K562 (cell line): Measurements from ENCODE around the gene AQP1. TPM values are rescaled to one million over a fixed set of nuclear protein-coding genes. Genes with fewer than 3 reads are reported as not detected.

Experiments
- DPF2 ChIP-seq: fragments of 450-650 bp; IDR thresholded peaks from 2 replicates; pipeline ENCODE4 v1.6.1; 2016
- ESRRA ChIP-seq: fragments of 450-650 bp; IDR thresholded peaks from 2 replicates; pipeline ENCODE4 v1.6.1; 2014; ENCODE audit warnings: low read depth, mild to moderate bottlenecking, moderate library complexity, borderline replicate concordance
- ILF3 ChIP-seq: fragments of 450-650 bp; IDR thresholded peaks from 2 replicates; pipeline ENCODE4 v1.6.1; 2018; ENCODE audit warnings: antibody characterized with exemption, mild to moderate bottlenecking, moderate library complexity, borderline replicate concordance
- KLF13 ChIP-seq: fragments of 450-650 bp; IDR thresholded peaks from 2 replicates; pipeline ENCODE4 v1.6.1; 2016; ENCODE audit warnings: missing genetic modification characterization, low read depth, mild to moderate bottlenecking, missing compliant biosample characterization, moderate library complexity, borderline replicate concordance
- MCM3 ChIP-seq: fragments of 450-650 bp; IDR thresholded peaks from 2 replicates; pipeline ENCODE4 v1.6.1; 2016
- MEIS2 ChIP-seq: fragments of 450-650 bp; IDR thresholded peaks from 2 replicates; pipeline ENCODE4 v1.6.1; 2014; ENCODE audit warnings: mild to moderate bottlenecking; ENCODE audit not compliant: partially characterized antibody
- NFYB ChIP-seq: IDR thresholded peaks from 2 replicates; pipeline ENCODE4 v1.6.1; 2011; ENCODE audit warnings: mild to moderate bottlenecking, moderate library complexity; ENCODE audit not compliant: insufficient read length; ENCODE audit errors: extremely low read depth
- PRMT5 ChIP-seq: sonication (generic); formaldehyde crosslinking; IDR thresholded peaks from 2 replicates; pipeline ENCODE4 v1.5.0; 2020; ENCODE audit warnings: missing genetic modification reagents
- RFX5 ChIP-seq: IDR thresholded peaks from 2 replicates; pipeline ENCODE4 v1.6.1; 2011; ENCODE audit warnings: low read depth, mild to moderate bottlenecking, improper control_type of control experiment, low read length
- SNIP1 ChIP-seq: fragments of 450-650 bp; IDR thresholded peaks from 2 replicates; pipeline ENCODE4 v1.7.1; 2017; ENCODE audit warnings: low read depth, mild to moderate bottlenecking
- SNRNP70 ChIP-seq: fragments of 200-400 bp; formaldehyde crosslinking; optimal IDR thresholded peaks from 2 replicates; pipeline ENCODE3; 2017; ENCODE audit warnings: low read depth, low read length
- SREBF2 ChIP-seq: sonication (generic); formaldehyde crosslinking; IDR thresholded peaks from 2 replicates; pipeline ENCODE4 v1.4.0; 2020; ENCODE audit warnings: mild to moderate bottlenecking, missing genetic modification reagents
- ZFP36 ChIP-seq: fragments of 150-350 bp; IDR thresholded peaks from 2 replicates; pipeline ENCODE4 v1.6.1; 2018; ENCODE audit warnings: low read length, low read depth; ENCODE audit not compliant: partially characterized antibody
- polyA plus RNA-seq, 8 experiments: library from polyadenylated mRNA; depleted of rRNA in 4 of 8; stranded (reverse) in 5 of 8; unstranded in 3 of 8; fragments of >200 nt; fragmentation: Nextera tagmentation in 2 of 8; fragmentation: Illumina TruSeq in 1 of 8; extraction: Ambion mirVana in 2 of 8; extraction: Trizol in 1 of 8; gene quantifications; 2 replicates each; pipeline versions ENCODE4 v1.2.1 to v1.2.3, GENCODE V29; 2011 to 2014; ENCODE audit warnings: inconsistent platforms in 1 of 8, missing spikeins in 1 of 8
- total RNA-seq, 7 experiments: library from RNA; depleted of rRNA in 6 of 7; stranded (reverse); fragments of >200 nt in 6 of 7; fragmentation: Illumina TruSeq in 2 of 7; extraction: Trizol in 2 of 7; gene quantifications; 2 replicates each; pipeline versions ENCODE4 v1.2.1 to v1.2.3, GENCODE V29; 2011 to 2021; ENCODE audit warnings: low replicate concordance in 1 of 7
- TF ChIP-seq, protein P1 (sequence below): fragments of 150-350 bp; IDR thresholded peaks from 2 replicates; pipeline ENCODE4 v1.6.1; 2014; ENCODE audit warnings: low read depth, mild to moderate bottlenecking, low read length, borderline replicate concordance
- TF ChIP-seq, protein P2 (sequence below): IDR thresholded peaks from 2 replicates; pipeline ENCODE4 v1.6.1; 2011; ENCODE audit warnings: borderline replicate concordance, low read depth, mild to moderate bottlenecking, moderate library complexity, low read length; ENCODE audit not compliant: insufficient read depth, poor library complexity, severe bottlenecking
- TF ChIP-seq, protein P3 (sequence below): fragments of 450-650 bp; IDR thresholded peaks from 2 replicates; pipeline ENCODE4 v1.6.1; 2018; ENCODE audit warnings: mild to moderate bottlenecking, low read depth; ENCODE audit not compliant: partially characterized antibody
- TF ChIP-seq, protein P4 (sequence below): fragments of 250-450 bp; sonication (Bioruptor Pico); IDR thresholded peaks from 2 replicates; pipeline ENCODE4 v1.5.0; 2020; ENCODE audit warnings: mild to moderate bottlenecking, borderline replicate concordance

Gene AQP1
- total and polyA plus RNA-seq, 9 of the 15 experiments (the other 6 are each of a cell fraction or from before 2014, with no cell fraction given), result 0.18 to 12.6 (median 4.1) TPM

DNA sequence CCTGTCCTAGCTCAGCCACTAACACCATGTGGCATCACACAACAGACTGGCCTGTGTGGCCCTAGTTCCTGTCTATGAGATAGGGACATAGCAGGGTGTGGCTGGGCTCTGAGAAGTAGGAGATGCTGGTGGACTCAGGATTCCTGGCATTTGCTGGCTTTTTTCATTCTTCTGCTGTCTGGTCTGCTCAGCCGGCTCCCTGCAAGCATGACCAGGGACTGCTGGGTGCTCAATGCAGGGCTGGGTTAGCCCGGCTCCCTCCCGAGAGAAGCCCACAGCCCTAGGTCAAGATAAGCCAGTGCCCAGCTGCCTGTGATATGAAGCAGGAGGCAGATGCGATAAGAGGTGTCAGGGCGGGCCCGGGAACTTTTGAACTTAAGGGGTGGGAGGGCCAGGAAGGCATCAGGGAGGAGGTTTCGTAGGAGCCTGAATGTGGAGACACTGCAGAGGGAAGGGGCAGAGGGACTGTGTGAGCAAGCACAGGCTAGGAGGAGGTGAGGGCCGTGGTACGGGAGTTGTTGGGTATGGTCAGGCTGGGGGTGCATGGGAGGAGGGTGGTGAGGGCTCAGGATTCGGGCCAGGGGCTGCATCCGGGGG, 3.5 kb downstream of the AQP1 start (continued):
- TF ChIP-seq, protein P1, sequence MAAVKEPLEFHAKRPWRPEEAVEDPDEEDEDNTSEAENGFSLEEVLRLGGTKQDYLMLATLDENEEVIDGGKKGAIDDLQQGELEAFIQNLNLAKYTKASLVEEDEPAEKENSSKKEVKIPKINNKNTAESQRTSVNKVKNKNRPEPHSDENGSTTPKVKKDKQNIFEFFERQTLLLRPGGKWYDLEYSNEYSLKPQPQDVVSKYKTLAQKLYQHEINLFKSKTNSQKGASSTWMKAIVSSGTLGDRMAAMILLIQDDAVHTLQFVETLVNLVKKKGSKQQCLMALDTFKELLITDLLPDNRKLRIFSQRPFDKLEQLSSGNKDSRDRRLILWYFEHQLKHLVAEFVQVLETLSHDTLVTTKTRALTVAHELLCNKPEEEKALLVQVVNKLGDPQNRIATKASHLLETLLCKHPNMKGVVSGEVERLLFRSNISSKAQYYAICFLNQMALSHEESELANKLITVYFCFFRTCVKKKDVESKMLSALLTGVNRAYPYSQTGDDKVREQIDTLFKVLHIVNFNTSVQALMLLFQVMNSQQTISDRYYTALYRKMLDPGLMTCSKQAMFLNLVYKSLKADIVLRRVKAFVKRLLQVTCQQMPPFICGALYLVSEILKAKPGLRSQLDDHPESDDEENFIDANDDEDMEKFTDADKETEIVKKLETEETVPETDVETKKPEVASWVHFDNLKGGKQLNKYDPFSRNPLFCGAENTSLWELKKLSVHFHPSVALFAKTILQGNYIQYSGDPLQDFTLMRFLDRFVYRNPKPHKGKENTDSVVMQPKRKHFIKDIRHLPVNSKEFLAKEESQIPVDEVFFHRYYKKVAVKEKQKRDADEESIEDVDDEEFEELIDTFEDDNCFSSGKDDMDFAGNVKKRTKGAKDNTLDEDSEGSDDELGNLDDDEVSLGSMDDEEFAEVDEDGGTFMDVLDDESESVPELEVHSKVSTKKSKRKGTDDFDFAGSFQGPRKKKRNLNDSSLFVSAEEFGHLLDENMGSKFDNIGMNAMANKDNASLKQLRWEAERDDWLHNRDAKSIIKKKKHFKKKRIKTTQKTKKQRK, result no peak
- TF ChIP-seq ILF3 (no peak), NFYB (no peak), MCM3 (no peak), RFX5 (no peak), ZFP36 (peak; percentile 98), MEIS2 (peak; percentile 42), SNIP1 (no peak), PRMT5 (CRISPR knock-in tag) (no peak), KLF13 (tag) (peak; percentile 72; the same call in 1 of the 2 replicates), SREBF2 (no peak), DPF2 (peak; percentile 99), SNRNP70 (no peak), ESRRA (peak; percentile 33; the same call in 1 of the 2 replicates)
- TF ChIP-seq, protein P2, sequence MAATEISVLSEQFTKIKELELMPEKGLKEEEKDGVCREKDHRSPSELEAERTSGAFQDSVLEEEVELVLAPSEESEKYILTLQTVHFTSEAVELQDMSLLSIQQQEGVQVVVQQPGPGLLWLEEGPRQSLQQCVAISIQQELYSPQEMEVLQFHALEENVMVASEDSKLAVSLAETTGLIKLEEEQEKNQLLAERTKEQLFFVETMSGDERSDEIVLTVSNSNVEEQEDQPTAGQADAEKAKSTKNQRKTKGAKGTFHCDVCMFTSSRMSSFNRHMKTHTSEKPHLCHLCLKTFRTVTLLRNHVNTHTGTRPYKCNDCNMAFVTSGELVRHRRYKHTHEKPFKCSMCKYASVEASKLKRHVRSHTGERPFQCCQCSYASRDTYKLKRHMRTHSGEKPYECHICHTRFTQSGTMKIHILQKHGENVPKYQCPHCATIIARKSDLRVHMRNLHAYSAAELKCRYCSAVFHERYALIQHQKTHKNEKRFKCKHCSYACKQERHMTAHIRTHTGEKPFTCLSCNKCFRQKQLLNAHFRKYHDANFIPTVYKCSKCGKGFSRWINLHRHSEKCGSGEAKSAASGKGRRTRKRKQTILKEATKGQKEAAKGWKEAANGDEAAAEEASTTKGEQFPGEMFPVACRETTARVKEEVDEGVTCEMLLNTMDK, result no peak
- TF ChIP-seq, protein P3, sequence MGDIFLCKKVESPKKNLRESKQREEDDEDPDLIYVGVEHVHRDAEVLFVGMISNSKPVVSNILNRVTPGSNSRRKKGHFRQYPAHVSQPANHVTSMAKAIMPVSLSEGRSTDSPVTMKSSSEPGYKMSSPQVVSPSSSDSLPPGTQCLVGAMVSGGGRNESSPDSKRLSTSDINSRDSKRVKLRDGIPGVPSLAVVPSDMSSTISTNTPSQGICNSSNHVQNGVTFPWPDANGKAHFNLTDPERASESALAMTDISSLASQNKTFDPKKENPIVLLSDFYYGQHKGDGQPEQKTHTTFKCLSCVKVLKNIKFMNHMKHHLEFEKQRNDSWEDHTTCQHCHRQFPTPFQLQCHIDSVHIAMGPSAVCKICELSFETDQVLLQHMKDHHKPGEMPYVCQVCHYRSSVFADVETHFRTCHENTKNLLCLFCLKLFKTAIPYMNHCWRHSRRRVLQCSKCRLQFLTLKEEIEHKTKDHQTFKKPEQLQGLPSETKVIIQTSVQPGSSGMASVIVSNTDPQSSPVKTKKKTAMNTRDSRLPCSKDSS, result no peak
- TF ChIP-seq, protein P4, sequence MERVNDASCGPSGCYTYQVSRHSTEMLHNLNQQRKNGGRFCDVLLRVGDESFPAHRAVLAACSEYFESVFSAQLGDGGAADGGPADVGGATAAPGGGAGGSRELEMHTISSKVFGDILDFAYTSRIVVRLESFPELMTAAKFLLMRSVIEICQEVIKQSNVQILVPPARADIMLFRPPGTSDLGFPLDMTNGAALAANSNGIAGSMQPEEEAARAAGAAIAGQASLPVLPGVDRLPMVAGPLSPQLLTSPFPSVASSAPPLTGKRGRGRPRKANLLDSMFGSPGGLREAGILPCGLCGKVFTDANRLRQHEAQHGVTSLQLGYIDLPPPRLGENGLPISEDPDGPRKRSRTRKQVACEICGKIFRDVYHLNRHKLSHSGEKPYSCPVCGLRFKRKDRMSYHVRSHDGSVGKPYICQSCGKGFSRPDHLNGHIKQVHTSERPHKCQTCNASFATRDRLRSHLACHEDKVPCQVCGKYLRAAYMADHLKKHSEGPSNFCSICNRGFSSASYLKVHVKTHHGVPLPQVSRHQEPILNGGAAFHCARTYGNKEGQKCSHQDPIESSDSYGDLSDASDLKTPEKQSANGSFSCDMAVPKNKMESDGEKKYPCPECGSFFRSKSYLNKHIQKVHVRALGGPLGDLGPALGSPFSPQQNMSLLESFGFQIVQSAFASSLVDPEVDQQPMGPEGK (CRISPR knock-in tag), result no peak; the same call in 1 of the 2 replicates
